ENCODE data around the gene SCYL1.

- peak in 1 of 4 experiments; percentile 36 for TF ChIP-seq CTCF (IDR thresholded peaks at IDR 0.05)
- peak; percentile 7 to 15 for TF ChIP-seq POLR2A (IDR thresholded peaks at IDR 0.05)
- TF ChIP-seq EP300 (IDR thresholded peaks at IDR 0.05), result no peak
These were observed 33.4 kb downstream of the SCYL1 start, which contains the start of gene LTBP3 for GRCh38 chr11:65558002-65558929.
